ENCODE data around the gene WWTR1. TPM values are rescaled to one million over a fixed set of nuclear protein-coding genes. Genes with fewer than 3 reads are reported as not detected.
A peak's percentile ranks its signal among the peaks of the same experiment; 100 is the strongest.

The WWTR1 gene
- total RNA-seq, 1 experiment from 2014 or later, result 79.7 TPM

GRCh38 chr3:149575213-149575960 lies 82.4 kb downstream of the WWTR1 start:
- POLR2A ChIA-PET (ENCODE audit: unreplicated experiment), result interaction anchor here (0.5 to 1.8 kb wide), 9 partner anchors 11 to 203 kb away, joined by 3 to 32 read pairs (median 6); partner anchors contain the start of gene WWTR1
- TSS peak; percentile 80 for BruUV-seq (replicated peaks)

GRCh38 chr3:149572796-149573414 lies 84.9 kb downstream of the WWTR1 start:
- Histone ChIP-seq H3K4me2 (ENCODE audit: low read length) (peak overlapping the region; percentile 23), H3K4me3 (ENCODE audit: low read length) (no peak overlapping the region), H3K27me3 (ENCODE audit: low read length) (no peaks in the 10 kb centered on the region), H3K27ac (ENCODE audit: low read length) (peak overlapping the region; percentile 99), H3K9ac (ENCODE audit: low read length) (peak overlapping the region; percentile 97), H3K9me3 (ENCODE audit: low read length) (no peaks in the 10 kb centered on the region), H3K9me2 (replicated peaks; ENCODE audit: low read length) (no peaks in the 10 kb centered on the region), H2AFZ (ENCODE audit: low read length) (no peak overlapping the region), H3K4me1 (ENCODE audit: insufficient read depth, low read length) (peaks cover 68% of the 10 kb centered on the region), H3F3A (ENCODE audit: low read length, unreplicated experiment) (peaks cover 4% of the 10 kb centered on the region), H4K20me1 (ENCODE audit: low read length) (no peaks in the 10 kb centered on the region), H3K79me2 (ENCODE audit: low read length) (peaks cover 74% of the 10 kb centered on the region), H3K36me3 (ENCODE audit: low read depth, low read length) (peaks cover 25% of the 10 kb centered on the region)
- ChIA-PET CTCF (interaction anchor here (0.5 kb wide), 1 partner anchor 85 kb away, joined by 3 read pairs; the partner anchor contains the start of gene WWTR1), POLR2A (ENCODE audit: unreplicated experiment) (interaction anchor here (0.7 to 1.9 kb wide), 2 partner anchors 9 to 85 kb away, joined by 7 read pairs; partner anchors contain the start of gene WWTR1)
- no TSS peak for BruUV-seq (replicated peaks)
- TF ChIP-seq EZH2 (IDR thresholded peaks at IDR 0.05; ENCODE audit: low read length, unreplicated experiment) (no peak), EZH2phosphoT487 (IDR thresholded peaks at IDR 0.05; ENCODE audit: borderline replicate concordance, low read length) (no peak), CTCF (conservative IDR thresholded peaks at IDR 0.05; ENCODE audit: low read depth, low read length) (no peak)
- intact Hi-C loops (cut with micrococcal nuclease), result no loop called here
- ATAC-seq (peak; percentile 12), DNase-seq (peak; percentile 77)

More at GRCh38 chr3:149575213-149575960, 82.4 kb downstream of the WWTR1 start:
- Histone ChIP-seq H3F3A (ENCODE audit: low read length, unreplicated experiment) (peaks cover 11% of the 10 kb centered on the region), H2AFZ (ENCODE audit: low read length) (no peak overlapping the region), H3K36me3 (ENCODE audit: low read depth, low read length) (peaks cover 19% of the 10 kb centered on the region), H4K20me1 (ENCODE audit: low read length) (no peaks in the 10 kb centered on the region), H3K9me2 (replicated peaks; ENCODE audit: low read length) (no peaks in the 10 kb centered on the region), H3K4me1 (ENCODE audit: insufficient read depth, low read length) (peaks cover 89% of the 10 kb centered on the region), H3K27ac (ENCODE audit: low read length) (peak overlapping the region; percentile 99), H3K9me3 (ENCODE audit: low read length) (no peaks in the 10 kb centered on the region), H3K79me2 (ENCODE audit: low read length) (peaks cover 74% of the 10 kb centered on the region), H3K27me3 (ENCODE audit: low read length) (no peaks in the 10 kb centered on the region), H3K9ac (ENCODE audit: low read length) (peak overlapping the region; percentile 97), H3K4me2 (ENCODE audit: low read length) (peak overlapping the region; percentile 82), H3K4me3 (ENCODE audit: low read length) (peak overlapping the region; percentile 55)
- DNase-seq (peak; percentile 91), ATAC-seq (peak; percentile 43)
- intact Hi-C loops (cut with micrococcal nuclease), result loop anchor here (5.0 kb wide), 1 partner anchor 198 kb away; the partner anchor contains the start of gene TM4SF1
- CTCF ChIA-PET, result interaction anchor here (0.6 kb wide), 1 partner anchor 19 kb away, joined by 3 read pairs; no protein-coding TSS in a partner anchor
- TF ChIP-seq EZH2phosphoT487 (IDR thresholded peaks at IDR 0.05; ENCODE audit: borderline replicate concordance, low read length) (no peak), EZH2 (IDR thresholded peaks at IDR 0.05; ENCODE audit: low read length, unreplicated experiment) (no peak), CTCF (conservative IDR thresholded peaks at IDR 0.05; ENCODE audit: low read depth, low read length) (no peak)

Measured in PC-3 (cell line).